Lower leg skin (tissue), 3 donors: Measurements from ENCODE around the gene HNRNPA0.

Experiments used
- POLR2A ChIP-seq, 2 donors: fragments of 450-650 bp; IDR thresholded peaks; one replicate each; pipeline ENCODE4 v1.6.1; 2016 to 2017; ENCODE audit warnings: antibody characterized with exemption in 2 of 2, mild to moderate bottlenecking in 1 of 2, moderate library complexity in 1 of 2
- TF ChIP-seq, protein P1 (sequence below), 3 donors: fragments of 450-650 bp; IDR thresholded peaks; one replicate each; pipeline ENCODE4 v1.5.1; 2016; ENCODE audit warnings: antibody characterized with exemption in 3 of 3, mild to moderate bottlenecking in 3 of 3, moderate library complexity in 2 of 3

DNA sequence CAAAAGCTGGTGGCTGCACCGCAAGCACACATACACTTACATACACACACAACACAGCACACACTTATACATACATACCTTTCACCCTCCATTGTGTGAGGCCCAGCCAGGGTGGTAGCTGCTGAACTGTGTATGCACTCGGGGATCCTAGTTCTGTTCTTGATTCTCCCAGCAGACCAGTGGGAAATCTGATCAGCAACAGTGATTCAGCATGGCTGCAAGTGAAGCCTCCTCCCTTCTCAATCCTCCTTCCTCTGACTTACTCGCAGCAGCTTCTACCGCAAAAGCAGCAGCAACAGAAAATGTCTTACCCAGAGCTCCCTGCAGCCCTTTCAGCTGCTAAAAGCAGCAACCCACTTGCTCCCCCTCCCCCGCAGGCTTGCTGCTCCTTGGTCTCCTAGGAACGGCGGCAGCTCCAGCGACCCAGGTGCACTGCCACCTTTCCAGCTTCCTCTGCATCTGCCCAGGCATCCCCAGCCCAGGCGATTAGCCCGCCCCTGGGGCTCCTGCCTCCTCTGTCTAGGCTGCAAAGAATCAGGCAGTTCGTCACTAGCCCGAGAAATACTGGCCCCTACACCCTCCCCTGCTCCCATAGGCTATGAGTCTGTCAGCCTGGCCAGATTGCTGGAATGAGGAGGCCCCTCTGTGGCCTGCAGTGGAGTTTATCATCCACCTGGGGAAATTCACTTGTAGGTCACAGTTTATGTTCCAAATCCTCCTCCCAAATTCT lies 18.4 kb downstream of the HNRNPA0 start, which contains the start of gene KLHL3:
- TF ChIP-seq, protein P1, sequence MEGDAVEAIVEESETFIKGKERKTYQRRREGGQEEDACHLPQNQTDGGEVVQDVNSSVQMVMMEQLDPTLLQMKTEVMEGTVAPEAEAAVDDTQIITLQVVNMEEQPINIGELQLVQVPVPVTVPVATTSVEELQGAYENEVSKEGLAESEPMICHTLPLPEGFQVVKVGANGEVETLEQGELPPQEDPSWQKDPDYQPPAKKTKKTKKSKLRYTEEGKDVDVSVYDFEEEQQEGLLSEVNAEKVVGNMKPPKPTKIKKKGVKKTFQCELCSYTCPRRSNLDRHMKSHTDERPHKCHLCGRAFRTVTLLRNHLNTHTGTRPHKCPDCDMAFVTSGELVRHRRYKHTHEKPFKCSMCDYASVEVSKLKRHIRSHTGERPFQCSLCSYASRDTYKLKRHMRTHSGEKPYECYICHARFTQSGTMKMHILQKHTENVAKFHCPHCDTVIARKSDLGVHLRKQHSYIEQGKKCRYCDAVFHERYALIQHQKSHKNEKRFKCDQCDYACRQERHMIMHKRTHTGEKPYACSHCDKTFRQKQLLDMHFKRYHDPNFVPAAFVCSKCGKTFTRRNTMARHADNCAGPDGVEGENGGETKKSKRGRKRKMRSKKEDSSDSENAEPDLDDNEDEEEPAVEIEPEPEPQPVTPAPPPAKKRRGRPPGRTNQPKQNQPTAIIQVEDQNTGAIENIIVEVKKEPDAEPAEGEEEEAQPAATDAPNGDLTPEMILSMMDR (IDR thresholded peaks at IDR 0.05): no peak
- TF ChIP-seq POLR2A (IDR thresholded peaks at IDR 0.05): no peak
